A549 (cell line): ENCODE data around the gene NUP210. TPM values are rescaled to one million over a fixed set of nuclear protein-coding genes. Genes with fewer than 3 reads are reported as not detected.

Source experiments
- ATAC-seq, 2 experiments: fragments of 200-7000 bp in 1 of 2; fragments of >200 bp in 1 of 2; cut with Nextera tagmentation in 1 of 2; cut with Tn5 transposase in 1 of 2; 3 replicates each; pipeline versions ENCODE4 v1.8.0 to v1.9.1; 2018 to 2020; ENCODE audit warnings: mild to moderate bottlenecking in 1 of 2, moderate library complexity in 1 of 2
- CTCF ChIA-PET: fragments of 300-600 bp; sonication (Branson Sonifier 250); formaldehyde crosslinking; extraction: SDS; loops from one replicate; lab custom pipeline; 2021; ENCODE audit warnings: antibody characterized with exemption, inconsistent platforms; lab: Yijun Ruan, JAX
- POLR2A ChIA-PET: fragments of 350-600 bp; formaldehyde crosslinking; extraction: SDS; loops from one replicate; lab custom pipeline; 2021; ENCODE audit warnings: antibody characterized with exemption, inconsistent platforms; lab: Yijun Ruan, JAX
- DNase-seq, 2 experiments: peaks; one replicate each; pipeline versions ENCODE4 v3.0.0 to v3.0.0-alpha.2; 2011 to 2016; ENCODE audit warnings: low read depth in 1 of 2, low spot score in 1 of 2
- FAIRE-seq: peaks from 2 replicates; lab custom pipeline; 2011; peaks lifted over from hg19 to GRCh38; lab: Jason Lieb, UNC
- H3K27ac ChIP-seq, 2 experiments: fragments of >200 bp; sonication (Bioruptor Twin); formaldehyde crosslinking; 3 replicates each; pipeline ENCODE4 v1.5.1; 2016 to 2017
- H3K4me1 ChIP-seq: fragments of >200 bp; sonication (Bioruptor Twin); formaldehyde crosslinking; 3 replicates; pipeline ENCODE4 v1.6.1; 2016
- H3K4me2 ChIP-seq: fragments of >200 bp; sonication (Bioruptor Twin); formaldehyde crosslinking; 3 replicates; pipeline ENCODE4 v1.6.1; 2016
- H3K4me3 ChIP-seq: fragments of >200 bp; sonication (Bioruptor Twin); formaldehyde crosslinking; 3 replicates; pipeline ENCODE4 v1.5.1; 2016
- H3K9me3 ChIP-seq: fragments of >200 bp; sonication (Bioruptor Twin); formaldehyde crosslinking; 3 replicates; pipeline ENCODE4 v1.6.1; 2016
- BHLHE40 ChIP-seq: IDR thresholded peaks from 2 replicates; pipeline ENCODE4 v1.6.1; 2012; ENCODE audit warnings: low read depth, low read length, inconsistent platforms
- CHD4 ChIP-seq: fragments of 200-600 bp; sonication (generic); IDR thresholded peaks from 2 replicates; pipeline ENCODE4 v1.6.1; 2016; ENCODE audit warnings: antibody characterized with exemption, mild to moderate bottlenecking, borderline replicate concordance
- EHF ChIP-seq: fragments of 250-450 bp; sonication (Bioruptor Pico); IDR thresholded peaks from 2 replicates; pipeline ENCODE4 v1.5.0; 2020; ENCODE audit warnings: mild to moderate bottlenecking
- EHMT2 ChIP-seq: fragments of 200-600 bp; sonication (generic); IDR thresholded peaks from 2 replicates; pipeline ENCODE4 v1.6.1; 2016; ENCODE audit warnings: antibody characterized with exemption, low read depth, mild to moderate bottlenecking, moderate library complexity
- EP300 ChIP-seq, 2 experiments: fragments of >200 bp; sonication (Bioruptor Twin); formaldehyde crosslinking; IDR thresholded peaks; 2 replicates in 1 of 2; 3 replicates in 1 of 2; pipeline ENCODE4 v1.6.1; 2016 to 2017
- ESRRA ChIP-seq: fragments of 150-350 bp; IDR thresholded peaks from 2 replicates; pipeline ENCODE4 v1.6.1; 2014; ENCODE audit warnings: mild to moderate bottlenecking, low read length, borderline replicate concordance
- FOSL2 ChIP-seq, 2 experiments: fragments of 450-650 bp in 1 of 2; fragments of >200 bp in 1 of 2; sonication (Bioruptor Twin) in 1 of 2; formaldehyde crosslinking; IDR thresholded peaks; 2 replicates each; pipeline versions ENCODE4 v1.5.0 to v1.6.1; 2016 to 2020; ENCODE audit warnings: mild to moderate bottlenecking in 1 of 2, moderate library complexity in 1 of 2
- FOXS1 ChIP-seq: fragments of 250-450 bp; sonication (Bioruptor Pico); IDR thresholded peaks from 2 replicates; pipeline ENCODE4 v1.5.0; 2020; ENCODE audit warnings: mild to moderate bottlenecking, moderate library complexity
- GATA3 ChIP-seq: IDR thresholded peaks from 2 replicates; pipeline ENCODE4 v1.6.1; 2012; ENCODE audit warnings: borderline replicate concordance
- HEYL ChIP-seq: fragments of 250-450 bp; sonication (Bioruptor Pico); IDR thresholded peaks from 2 replicates; pipeline ENCODE4 v1.8.0; 2021; ENCODE audit warnings: mild to moderate bottlenecking, moderate library complexity
- HOXB13 ChIP-seq: fragments of 250-450 bp; sonication (Bioruptor Pico); IDR thresholded peaks from 2 replicates; pipeline ENCODE4 v1.5.0; 2020; ENCODE audit warnings: low read depth, mild to moderate bottlenecking, moderate library complexity
- HOXB5 ChIP-seq: fragments of 250-450 bp; sonication (Bioruptor Pico); IDR thresholded peaks from 2 replicates; pipeline ENCODE4 v1.5.0; 2020; ENCODE audit warnings: mild to moderate bottlenecking, moderate library complexity
- JUN ChIP-seq, 2 experiments: fragments of >200 bp; sonication (Bioruptor Twin); formaldehyde crosslinking; IDR thresholded peaks; 2 replicates in 1 of 2; 3 replicates in 1 of 2; pipeline ENCODE4 v1.6.1; 2016 to 2017
- KDM1A ChIP-seq: fragments of 200-600 bp; sonication (generic); IDR thresholded peaks from 2 replicates; pipeline ENCODE4 v1.6.1; 2016; ENCODE audit warnings: low read depth, mild to moderate bottlenecking
- KDM5A ChIP-seq: fragments of 200-600 bp; sonication (generic); IDR thresholded peaks from 2 replicates; pipeline ENCODE4 v1.6.1; 2016; ENCODE audit warnings: antibody characterized with exemption, mild to moderate bottlenecking
- MAFK ChIP-seq: fragments of 450-650 bp; IDR thresholded peaks from 2 replicates; pipeline ENCODE4 v1.6.1; 2014; ENCODE audit not compliant: partially characterized antibody
- MYC ChIP-seq: IDR thresholded peaks from 2 replicates; pipeline ENCODE4 v1.6.1; 2012; ENCODE audit warnings: mild to moderate bottlenecking, inconsistent platforms, low read length, improper control_type of control experiment, borderline replicate concordance
- POLR2A ChIP-seq: IDR thresholded peaks from 2 replicates; pipeline ENCODE4 v1.6.1; 2012; ENCODE audit warnings: mild to moderate bottlenecking, low read length
- POLR2AphosphoS2 ChIP-seq: conservative IDR thresholded peaks from 2 replicates; pipeline ENCODE4 v1.6.1; 2012; ENCODE audit warnings: low read length, improper control_type of control experiment, inconsistent platforms
- RAD21 ChIP-seq, 2 experiments: fragments of >200 bp in 1 of 2; sonication (Bioruptor Twin) in 1 of 2; formaldehyde crosslinking in 1 of 2; IDR thresholded peaks in 1 of 2; conservative IDR thresholded peaks in 1 of 2; 2 replicates in 1 of 2; 3 replicates in 1 of 2; pipeline ENCODE4 v1.6.1; 2012 to 2018; ENCODE audit warnings: inconsistent platforms in 1 of 2
- RCOR1 ChIP-seq: fragments of 150-350 bp; IDR thresholded peaks from 2 replicates; pipeline ENCODE4 v1.6.1; 2014; ENCODE audit warnings: antibody characterized with exemption, low read length, low read depth
- RFX5 ChIP-seq: fragments of 450-650 bp; IDR thresholded peaks from 2 replicates; pipeline ENCODE4 v1.7.1; 2014; ENCODE audit warnings: antibody characterized with exemption, mild to moderate bottlenecking, moderate library complexity
- RNF2 ChIP-seq: fragments of 200-600 bp; sonication (generic); IDR thresholded peaks from 2 replicates; pipeline ENCODE4 v1.6.1; 2016; ENCODE audit warnings: low read depth, mild to moderate bottlenecking, antibody characterized with exemption, moderate library complexity, borderline replicate concordance
- SREBF2 ChIP-seq: fragments of 450-650 bp; IDR thresholded peaks from 2 replicates; pipeline ENCODE4 v1.6.1; 2014; ENCODE audit warnings: mild to moderate bottlenecking, moderate library complexity
- TP53 ChIP-seq: fragments of 250-450 bp; sonication (Bioruptor Pico); IDR thresholded peaks from 2 replicates; pipeline ENCODE4 v1.5.0; 2021; ENCODE audit warnings: mild to moderate bottlenecking, moderate library complexity
- ZNF302 ChIP-seq: fragments of 250-450 bp; sonication (Bioruptor Pico); IDR thresholded peaks from 2 replicates; pipeline ENCODE4 v1.9.0; 2021; ENCODE audit warnings: inconsistent platforms, mild to moderate bottlenecking, moderate library complexity
- ZSCAN20 ChIP-seq: fragments of 250-450 bp; sonication (Bioruptor Pico); IDR thresholded peaks from 2 replicates; pipeline ENCODE4 v1.8.0; 2022; ENCODE audit warnings: mild to moderate bottlenecking, moderate library complexity
- WGBS: methylation state at CpG from one replicate; pipeline ENCODE4 v1.1.6; 2017; ENCODE audit errors: missing lambda C conversion rate; 5-methylcytosine and 5-hydroxymethylcytosine counted together
- polyA plus RNA-seq, 4 experiments: library from polyadenylated mRNA; depleted of rRNA in 3 of 4; stranded (reverse); fragments of >200 nt; fragmentation: RNase III in 1 of 4; extraction: RNeasy Plus Mini Kit Qiagen cat#74134 plus additional on column Dnase treatment in 1 of 4; gene quantifications; 2 replicates in 3 of 4; 3 replicates in 1 of 4; pipeline ENCODE4 v1.2.3, GENCODE V29; 2011 to 2017
- TF ChIP-seq, protein P1 (sequence below): fragments of 450-650 bp; IDR thresholded peaks from 2 replicates; pipeline ENCODE4 v1.6.1; 2014; ENCODE audit warnings: antibody characterized with exemption
- TF ChIP-seq, protein P2 (sequence below): IDR thresholded peaks from 2 replicates; pipeline ENCODE4 v1.6.1; 2012; ENCODE audit warnings: low read depth, borderline replicate concordance
- TF ChIP-seq, protein P3 (sequence below): fragments of 250-450 bp; sonication (Bioruptor Pico); IDR thresholded peaks from 2 replicates; pipeline ENCODE4 v1.5.0; 2020; ENCODE audit warnings: low read depth, mild to moderate bottlenecking, moderate library complexity

NUP210 gene
- polyA plus RNA-seq, 2 of the 4 experiments (the other 2 are of a cell fraction): 25.7 to 28.1 TPM

DNA sequence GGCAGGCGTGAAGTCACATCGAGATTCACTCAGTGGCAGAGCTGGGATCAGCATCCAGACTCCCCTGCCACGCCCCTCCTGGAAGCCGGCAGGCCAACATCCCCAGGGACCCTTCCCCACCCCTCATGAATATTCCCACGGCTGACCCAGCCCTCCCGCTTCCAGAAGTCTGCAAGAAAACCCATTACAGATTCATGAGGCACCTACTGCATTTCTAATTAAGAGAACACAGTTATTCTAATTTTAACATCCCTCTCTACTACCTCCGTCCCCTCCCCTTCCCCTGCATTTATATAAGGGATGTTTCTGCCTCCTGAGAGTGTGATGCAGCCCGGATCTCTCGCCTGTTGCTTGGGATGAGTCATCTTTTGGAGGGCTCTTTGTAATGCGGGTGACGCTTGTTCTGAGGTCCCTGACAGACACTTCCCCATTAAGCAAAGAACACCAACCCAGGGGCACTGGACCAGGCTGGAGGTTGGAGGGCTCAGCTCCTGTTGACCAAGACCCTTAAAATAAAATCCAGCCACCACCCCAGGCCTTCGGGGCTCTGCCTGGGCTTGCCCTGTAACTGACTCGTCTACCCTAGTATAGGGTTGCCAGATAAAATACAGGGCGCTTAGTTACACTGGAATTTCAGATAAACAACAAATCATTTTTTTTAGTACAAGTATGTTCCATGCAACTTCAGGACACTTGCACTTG is 118.7 kb downstream of the NUP210 start:
- H3K27ac ChIP-seq: peak overlapping the region; percentile 58 to 72; a peak in 5 of 6 replicates
- ATAC-seq (peak; percentile 68 to 70), DNase-seq (peak; percentile 54 to 64), FAIRE-seq (no peak)
- ChIA-PET POLR2A (no interaction called here), CTCF (interaction anchor here (1.2 to 2.3 kb wide), 3 partner anchors 19 to 209 kb away, joined by 3 to 6 read pairs (median 4); no protein-coding TSS in a partner anchor)
- H3K4me3 ChIP-seq: no peak overlapping the region
- TF ChIP-seq BHLHE40: no peak
- no peak for TF ChIP-seq MAFK
- TF ChIP-seq FOSL2 (IDR thresholded peaks at IDR 0.05): peak; percentile 38; the same call in 1 of the 2 replicates
- peak; percentile 87 for TF ChIP-seq FOSL2 (CRISPR knock-in tag; IDR thresholded peaks at IDR 0.05)
- H3K4me1 ChIP-seq: peaks cover 11% of the 10 kb centered on the region
- no peaks in the 10 kb centered on the region for H3K9me3 ChIP-seq
- H3K4me2 ChIP-seq: peak overlapping the region; percentile 51
- 49% methylated on average over 14 of the region's 14 CpGs for WGBS

DNA sequence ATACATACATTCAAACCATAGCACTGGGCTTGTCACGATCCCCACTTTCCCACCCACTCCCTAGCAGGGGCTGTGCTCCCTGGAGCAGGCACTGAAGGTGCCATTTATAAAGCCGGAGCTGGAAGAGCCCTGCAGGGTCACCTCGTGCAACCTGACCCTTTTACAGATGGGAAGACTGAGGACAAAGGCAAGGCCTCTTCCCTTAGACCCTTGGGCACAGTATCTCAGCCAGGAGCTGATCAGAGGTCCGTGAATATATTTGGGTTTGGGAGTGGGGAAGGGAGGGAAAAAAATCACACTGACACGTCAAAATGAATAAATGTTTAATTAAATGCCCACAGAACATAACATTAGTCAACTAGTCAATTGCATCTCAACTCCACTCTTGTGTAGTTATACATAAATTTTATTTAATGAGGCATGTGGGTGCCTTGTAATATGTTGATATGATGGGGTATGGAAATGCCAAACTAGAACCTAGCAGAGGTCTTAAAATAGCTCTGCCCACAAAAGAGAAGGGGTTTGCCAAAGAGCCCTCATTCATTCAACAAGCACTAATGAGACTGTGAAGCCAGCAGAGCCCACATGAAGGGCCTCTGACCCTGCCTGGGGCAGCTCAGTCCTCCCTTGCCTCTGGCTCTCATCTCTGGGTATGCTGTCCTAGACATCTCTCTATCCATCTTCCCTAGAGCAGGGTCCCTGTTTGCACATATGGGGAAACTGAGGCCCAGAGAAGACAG is 119.4 kb downstream of the NUP210 start:
- FAIRE-seq (no peak), DNase-seq (no peak), ATAC-seq (no peak)
- 76% methylated on average over 5 of the region's 5 CpGs for WGBS
- CTCF ChIA-PET: interaction anchor here (0.6 to 2.3 kb wide), 3 partner anchors 18 to 208 kb away, joined by 3 to 6 read pairs (median 4); no protein-coding TSS in a partner anchor
- POLR2A ChIA-PET: no interaction called here
- no peaks in the 10 kb centered on the region for H3K9me3 ChIP-seq
- H3K4me2 ChIP-seq: peak overlapping the region; percentile 51; the same call in 1 of the 3 replicates
- no peak for TF ChIP-seq GATA3
- TF ChIP-seq KDM5A: no peak
- peaks cover 11% of the 10 kb centered on the region for H3K4me1 ChIP-seq
- H3K4me3 ChIP-seq: no peak overlapping the region
- H3K27ac ChIP-seq: peak overlapping the region in 1 of 2 experiments; percentile 72; a peak in 3 of 6 replicates

DNA sequence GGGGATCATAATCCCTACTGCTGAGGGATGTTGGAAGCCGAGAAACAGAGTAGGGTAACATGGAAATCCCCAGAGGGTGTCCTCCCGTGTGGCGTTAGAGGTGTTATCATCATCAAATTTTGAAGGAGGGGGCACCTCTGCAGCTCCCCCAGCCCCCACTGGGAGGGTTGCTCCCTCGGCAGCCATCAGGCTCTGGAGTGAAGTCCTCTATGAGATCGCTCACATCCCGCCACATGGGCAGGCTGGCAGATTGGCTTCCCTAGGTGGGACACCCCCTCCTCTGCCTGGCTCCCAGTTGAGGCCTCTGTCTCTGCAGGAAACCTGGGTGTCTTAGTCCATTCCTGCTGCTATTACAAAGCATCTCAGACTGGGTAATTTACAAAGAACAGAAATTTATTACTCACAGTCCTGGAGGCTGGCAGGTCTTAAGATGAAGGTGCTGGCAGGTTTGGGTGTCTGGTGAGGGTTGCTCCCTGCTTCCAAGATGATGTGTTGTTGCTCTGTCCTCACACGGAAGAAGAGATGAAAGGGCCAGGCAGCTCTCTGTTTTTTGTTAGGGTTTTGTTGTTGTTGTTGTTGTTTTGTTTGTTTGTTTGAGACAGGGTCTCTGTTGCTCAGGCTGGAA is 120.5 kb downstream of the NUP210 start:
- no peak for ATAC-seq

DNA sequence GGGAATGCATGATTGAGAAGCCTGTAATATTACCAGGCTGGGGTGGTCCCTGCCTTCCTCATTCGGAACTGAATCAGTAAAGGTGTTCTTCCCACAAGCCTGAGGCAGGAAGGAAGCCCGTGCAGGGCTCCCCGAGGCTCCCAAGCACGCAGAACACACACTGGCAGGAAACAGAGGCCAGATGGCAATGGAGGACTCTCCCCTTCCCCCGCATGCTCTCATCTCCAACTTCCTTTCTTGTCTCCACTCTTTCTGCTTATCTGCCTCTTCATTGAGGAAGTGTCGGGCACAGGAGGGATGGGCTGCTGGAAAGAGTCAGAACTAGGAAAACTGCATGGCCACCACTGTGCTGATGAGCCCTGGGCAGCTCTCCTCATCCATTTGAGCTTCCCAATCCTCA is 123.5 kb downstream of the NUP210 start:
- ChIA-PET POLR2A (no interaction called here), CTCF (interaction anchor here (1.0 to 2.9 kb wide), 3 partner anchors 13 to 301 kb away, joined by 3 to 12 read pairs (median 3); no protein-coding TSS in a partner anchor)
- Histone ChIP-seq H3K9me3 (no peaks in the 10 kb centered on the region), H3K4me1 (peaks cover 6% of the 10 kb centered on the region), H3K27ac (no peak overlapping the region), H3K4me2 (no peak overlapping the region), H3K4me3 (no peak overlapping the region)
- no peak for DNase-seq
- ATAC-seq: no peak
- no peak for FAIRE-seq
- 55% methylated on average over 6 of the region's 6 CpGs for WGBS
- TF ChIP-seq EHF (no peak), CHD4 (no peak), ESRRA (no peak), JUN (IDR thresholded peaks at IDR 0.05) (no peak), RAD21 (conservative IDR thresholded peaks at IDR 0.05 in 1 of 2, IDR thresholded peaks at IDR 0.05 in 1 of 2) (no peak), RCOR1 (no peak), EHMT2 (no peak), TP53 (CRISPR knock-in tag) (no peak), RNF2 (no peak), HOXB13 (CRISPR knock-in tag) (no peak), MYC (no peak), ZNF302 (no peak), HOXB5 (CRISPR knock-in tag) (no peak), HEYL (CRISPR knock-in tag) (no peak)
- TF ChIP-seq, protein P1, sequence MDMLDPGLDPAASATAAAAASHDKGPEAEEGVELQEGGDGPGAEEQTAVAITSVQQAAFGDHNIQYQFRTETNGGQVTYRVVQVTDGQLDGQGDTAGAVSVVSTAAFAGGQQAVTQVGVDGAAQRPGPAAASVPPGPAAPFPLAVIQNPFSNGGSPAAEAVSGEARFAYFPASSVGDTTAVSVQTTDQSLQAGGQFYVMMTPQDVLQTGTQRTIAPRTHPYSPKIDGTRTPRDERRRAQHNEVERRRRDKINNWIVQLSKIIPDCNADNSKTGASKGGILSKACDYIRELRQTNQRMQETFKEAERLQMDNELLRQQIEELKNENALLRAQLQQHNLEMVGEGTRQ: no peak

More for the DNA sequence above, 120.5 kb downstream of the NUP210 start:
- TF ChIP-seq RFX5 (no peak), FOSL2 (IDR thresholded peaks at IDR 0.05) (no peak), FOSL2 (CRISPR knock-in tag; IDR thresholded peaks at IDR 0.05) (no peak), POLR2A (no peak), JUN (IDR thresholded peaks at IDR 0.05) (no peak), ZSCAN20 (CRISPR knock-in tag) (no peak), SREBF2 (no peak), CHD4 (no peak), EP300 (IDR thresholded peaks at IDR 0.05) (no peak), FOXS1 (no peak), POLR2AphosphoS2 (no peak), GATA3 (no peak), KDM1A (no peak)
- TF ChIP-seq, protein P2, sequence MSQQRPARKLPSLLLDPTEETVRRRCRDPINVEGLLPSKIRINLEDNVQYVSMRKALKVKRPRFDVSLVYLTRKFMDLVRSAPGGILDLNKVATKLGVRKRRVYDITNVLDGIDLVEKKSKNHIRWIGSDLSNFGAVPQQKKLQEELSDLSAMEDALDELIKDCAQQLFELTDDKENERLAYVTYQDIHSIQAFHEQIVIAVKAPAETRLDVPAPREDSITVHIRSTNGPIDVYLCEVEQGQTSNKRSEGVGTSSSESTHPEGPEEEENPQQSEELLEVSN: no peak
- TF ChIP-seq, protein P3, sequence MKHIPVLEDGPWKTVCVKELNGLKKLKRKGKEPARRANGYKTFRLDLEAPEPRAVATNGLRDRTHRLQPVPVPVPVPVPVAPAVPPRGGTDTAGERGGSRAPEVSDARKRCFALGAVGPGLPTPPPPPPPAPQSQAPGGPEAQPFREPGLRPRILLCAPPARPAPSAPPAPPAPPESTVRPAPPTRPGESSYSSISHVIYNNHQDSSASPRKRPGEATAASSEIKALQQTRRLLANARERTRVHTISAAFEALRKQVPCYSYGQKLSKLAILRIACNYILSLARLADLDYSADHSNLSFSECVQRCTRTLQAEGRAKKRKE (CRISPR knock-in tag): no peak
- no peak overlapping the region for H3K27ac ChIP-seq
- H3K9me3 ChIP-seq: no peaks in the 10 kb centered on the region
- CTCF ChIA-PET: interaction anchor here (2.3 kb wide), 1 partner anchor 17 kb away, joined by 6 read pairs; no protein-coding TSS in a partner anchor
- H3K4me3 ChIP-seq: no peak overlapping the region
- H3K4me2 ChIP-seq: no peak overlapping the region
- FAIRE-seq: no peak
- peaks cover 11% of the 10 kb centered on the region for H3K4me1 ChIP-seq
- WGBS: 84% methylated on average over 7 of the region's 7 CpGs
- POLR2A ChIA-PET: no interaction called here
- DNase-seq: no peak
